K562 (cell line): ENCODE measurements around the gene KCNAB1. TPM values are rescaled to one million over a fixed set of nuclear protein-coding genes. Genes with fewer than 3 reads are reported as not detected.

Experiments
- AFF1 ChIP-seq, 2 experiments: fragments of 450-650 bp; IDR thresholded peaks; 2 replicates each; pipeline ENCODE4 v1.6.1; 2018; ENCODE audit warnings: mild to moderate bottlenecking in 2 of 2, low read depth in 1 of 2; ENCODE audit not compliant: partially characterized antibody in 2 of 2
- HDAC8 ChIP-seq: fragments of 450-650 bp; IDR thresholded peaks from 2 replicates; pipeline ENCODE4 v1.6.1; 2016; ENCODE audit warnings: mild to moderate bottlenecking, missing genetic modification characterization, moderate library complexity, missing compliant biosample characterization
- KAT7 ChIP-seq: sonication (generic); formaldehyde crosslinking; IDR thresholded peaks from 2 replicates; pipeline ENCODE4 v1.8.0; 2022; ENCODE audit warnings: missing genetic modification reagents, mild to moderate bottlenecking, borderline replicate concordance
- NCOA6 ChIP-seq: fragments of 450-650 bp; IDR thresholded peaks from 2 replicates; pipeline ENCODE4 v1.6.1; 2017; ENCODE audit warnings: mild to moderate bottlenecking
- NEUROD1 ChIP-seq: fragments of 150-350 bp; IDR thresholded peaks from 2 replicates; pipeline ENCODE4 v1.6.1; 2014; ENCODE audit warnings: borderline replicate concordance, low read length, low read depth; ENCODE audit not compliant: partially characterized antibody
- PATZ1 ChIP-seq: fragments of 250-450 bp; sonication (Bioruptor Pico); IDR thresholded peaks from 2 replicates; pipeline ENCODE4 v1.5.0; 2020; ENCODE audit warnings: mild to moderate bottlenecking, borderline replicate concordance
- PML ChIP-seq: IDR thresholded peaks from 2 replicates; pipeline ENCODE4 v1.6.1; 2012; ENCODE audit warnings: low read length, inconsistent platforms
- RBM34 ChIP-seq: fragments of 200-400 bp; formaldehyde crosslinking; IDR thresholded peaks from 2 replicates; pipeline ENCODE4 v1.6.1; 2018; ENCODE audit warnings: low read length, borderline replicate concordance; ENCODE audit not compliant: insufficient read depth
- SRSF9 ChIP-seq: fragments of 200-400 bp; formaldehyde crosslinking; IDR thresholded peaks from 2 replicates; pipeline ENCODE4 v1.6.1; 2017; ENCODE audit warnings: low read depth, low read length, borderline replicate concordance
- ZBTB1 ChIP-seq: sonication (generic); formaldehyde crosslinking; IDR thresholded peaks from 2 replicates; pipeline ENCODE4 v1.8.1; 2023; ENCODE audit warnings: missing genetic modification reagents, low read depth, mild to moderate bottlenecking, borderline replicate concordance
- ZNF347 ChIP-seq: fragments of 450-650 bp; formaldehyde crosslinking; IDR thresholded peaks from 2 replicates; pipeline ENCODE4 v1.4.0; 2020; ENCODE audit warnings: low read depth, mild to moderate bottlenecking, moderate library complexity
- polyA plus RNA-seq, 8 experiments: library from polyadenylated mRNA; depleted of rRNA in 4 of 8; stranded (reverse) in 5 of 8; unstranded in 3 of 8; fragments of >200 nt; fragmentation: Nextera tagmentation in 2 of 8; fragmentation: Illumina TruSeq in 1 of 8; extraction: Ambion mirVana in 2 of 8; extraction: Trizol in 1 of 8; gene quantifications; 2 replicates each; pipeline versions ENCODE4 v1.2.1 to v1.2.3, GENCODE V29; 2011 to 2014; ENCODE audit warnings: inconsistent platforms in 1 of 8, missing spikeins in 1 of 8
- total RNA-seq, 7 experiments: library from RNA; depleted of rRNA in 6 of 7; stranded (reverse); fragments of >200 nt in 6 of 7; fragmentation: Illumina TruSeq in 2 of 7; extraction: Trizol in 2 of 7; gene quantifications; 2 replicates each; pipeline versions ENCODE4 v1.2.1 to v1.2.3, GENCODE V29; 2011 to 2021; ENCODE audit warnings: low replicate concordance in 1 of 7

Gene KCNAB1
- total and polyA plus RNA-seq, 9 of the 15 experiments (the other 6 are each of a cell fraction or from before 2014, with no cell fraction given) = 0.14 to 1.2 (median 0.51) TPM

- TF ChIP-seq AFF1 (IDR thresholded peaks at IDR 0.05; ENCODE audit: low read depth in 1 of 2, partially characterized antibody in 2 of 2) (no peak), RBM34 (no peak), ZBTB1 (CRISPR knock-in tag) (no peak), HDAC8 (no peak), PML (peak; percentile 98), NCOA6 (no peak), ZNF347 (CRISPR knock-in tag) (no peak), NEUROD1 (peak; percentile 50), KAT7 (CRISPR knock-in tag) (peak; percentile 72; the same call in 1 of the 2 replicates), PATZ1 (CRISPR knock-in tag) (no peak), SRSF9 (no peak)
Observed at GRCh38 chr3:156460206-156460611, 339.8 kb downstream of the KCNAB1 start (continued).
